Astrocyte (in vitro differentiated cells and primary cell): Measurements from ENCODE around the gene NUP210.

Experiments
- EZH2 ChIP-seq: IDR thresholded peaks from 2 replicates; pipeline ENCODE4 v1.6.1; 2012; ENCODE audit warnings: mild to moderate bottlenecking, low read length, inconsistent platforms; ENCODE audit not compliant: insufficient read depth
- TF ChIP-seq, protein P1 (sequence below): IDR thresholded peaks from 2 replicates; pipeline ENCODE4 v1.5.1; 2011; ENCODE audit warnings: low read depth, mild to moderate bottlenecking, inconsistent platforms, low read length, moderate library complexity; ENCODE audit not compliant: insufficient read depth

DNA sequence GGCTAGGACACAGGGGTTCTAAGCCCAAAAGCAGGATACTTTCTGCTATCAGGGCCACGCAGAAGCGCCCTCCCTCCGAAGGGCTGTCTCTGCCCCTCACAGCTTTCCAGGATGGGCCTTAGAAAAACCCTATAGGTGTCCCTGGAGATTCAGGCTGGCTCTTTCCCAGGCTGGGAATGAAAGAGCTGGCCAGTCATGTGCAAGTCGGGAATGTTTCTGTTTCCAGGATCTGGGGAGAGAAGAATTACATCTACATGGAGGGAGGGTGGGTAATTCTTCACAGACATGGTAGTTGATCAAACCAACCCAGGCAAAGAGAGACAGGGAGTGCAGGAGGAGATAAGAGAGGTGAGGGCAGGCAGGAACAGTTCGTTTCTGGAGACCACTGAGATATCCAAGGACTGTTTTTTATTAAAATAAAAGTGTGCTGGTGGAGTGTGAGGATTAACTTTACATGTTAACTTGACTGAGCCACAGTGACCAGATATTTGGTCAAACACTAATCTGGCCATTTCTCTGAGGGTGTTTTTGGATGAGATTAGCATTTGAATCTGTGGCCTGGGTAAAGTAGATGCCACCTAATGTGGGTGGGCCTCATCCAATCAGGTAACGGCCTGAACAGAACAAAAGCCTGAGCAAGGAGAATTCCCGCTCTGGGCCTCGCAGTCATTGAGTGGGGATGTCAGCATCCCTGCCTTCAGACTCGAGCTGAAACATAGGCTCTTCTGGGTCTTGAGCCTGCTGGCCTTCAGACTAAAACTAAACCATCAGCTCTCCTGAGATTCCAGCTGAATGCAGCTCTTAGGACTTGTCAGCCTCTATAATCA lies 15.3 kb downstream of the NUP210 start:
- TF ChIP-seq, protein P1, sequence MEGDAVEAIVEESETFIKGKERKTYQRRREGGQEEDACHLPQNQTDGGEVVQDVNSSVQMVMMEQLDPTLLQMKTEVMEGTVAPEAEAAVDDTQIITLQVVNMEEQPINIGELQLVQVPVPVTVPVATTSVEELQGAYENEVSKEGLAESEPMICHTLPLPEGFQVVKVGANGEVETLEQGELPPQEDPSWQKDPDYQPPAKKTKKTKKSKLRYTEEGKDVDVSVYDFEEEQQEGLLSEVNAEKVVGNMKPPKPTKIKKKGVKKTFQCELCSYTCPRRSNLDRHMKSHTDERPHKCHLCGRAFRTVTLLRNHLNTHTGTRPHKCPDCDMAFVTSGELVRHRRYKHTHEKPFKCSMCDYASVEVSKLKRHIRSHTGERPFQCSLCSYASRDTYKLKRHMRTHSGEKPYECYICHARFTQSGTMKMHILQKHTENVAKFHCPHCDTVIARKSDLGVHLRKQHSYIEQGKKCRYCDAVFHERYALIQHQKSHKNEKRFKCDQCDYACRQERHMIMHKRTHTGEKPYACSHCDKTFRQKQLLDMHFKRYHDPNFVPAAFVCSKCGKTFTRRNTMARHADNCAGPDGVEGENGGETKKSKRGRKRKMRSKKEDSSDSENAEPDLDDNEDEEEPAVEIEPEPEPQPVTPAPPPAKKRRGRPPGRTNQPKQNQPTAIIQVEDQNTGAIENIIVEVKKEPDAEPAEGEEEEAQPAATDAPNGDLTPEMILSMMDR: no peak
- TF ChIP-seq EZH2: no peak
